ENCODE data around the gene GLIS1. TPM values are rescaled to one million over a fixed set of nuclear protein-coding genes. Genes with fewer than 3 reads are reported as not detected.

GLIS1 gene
- total RNA-seq, 2 donors from 2014 or later: 0.16 TPM; not detected in 1

DNA sequence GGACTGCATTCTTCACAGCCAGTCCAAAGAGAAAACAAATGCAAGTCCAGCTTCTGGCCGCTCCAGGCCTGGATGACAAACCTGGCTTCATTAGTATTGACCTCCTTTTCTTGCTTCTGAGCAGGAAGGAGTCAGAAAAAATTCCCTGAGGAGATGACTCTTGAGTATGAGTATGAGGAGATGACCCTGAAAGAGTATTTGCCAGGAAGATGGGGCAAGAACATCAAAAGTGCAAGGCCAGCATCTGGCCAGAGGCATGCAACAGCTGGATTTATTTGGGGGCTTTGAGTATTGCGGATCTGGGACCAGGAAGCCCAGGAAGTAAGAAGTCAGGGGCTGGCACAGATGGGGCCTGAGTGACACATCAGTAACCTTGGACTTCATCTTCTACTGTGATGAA, 113.9 kb downstream of the GLIS1 start:
- intact Hi-C loops (cut with DNase I): no loop called here
- no peaks in the 10 kb centered on the region for H3K9me3 ChIP-seq
- TF ChIP-seq, protein P1, sequence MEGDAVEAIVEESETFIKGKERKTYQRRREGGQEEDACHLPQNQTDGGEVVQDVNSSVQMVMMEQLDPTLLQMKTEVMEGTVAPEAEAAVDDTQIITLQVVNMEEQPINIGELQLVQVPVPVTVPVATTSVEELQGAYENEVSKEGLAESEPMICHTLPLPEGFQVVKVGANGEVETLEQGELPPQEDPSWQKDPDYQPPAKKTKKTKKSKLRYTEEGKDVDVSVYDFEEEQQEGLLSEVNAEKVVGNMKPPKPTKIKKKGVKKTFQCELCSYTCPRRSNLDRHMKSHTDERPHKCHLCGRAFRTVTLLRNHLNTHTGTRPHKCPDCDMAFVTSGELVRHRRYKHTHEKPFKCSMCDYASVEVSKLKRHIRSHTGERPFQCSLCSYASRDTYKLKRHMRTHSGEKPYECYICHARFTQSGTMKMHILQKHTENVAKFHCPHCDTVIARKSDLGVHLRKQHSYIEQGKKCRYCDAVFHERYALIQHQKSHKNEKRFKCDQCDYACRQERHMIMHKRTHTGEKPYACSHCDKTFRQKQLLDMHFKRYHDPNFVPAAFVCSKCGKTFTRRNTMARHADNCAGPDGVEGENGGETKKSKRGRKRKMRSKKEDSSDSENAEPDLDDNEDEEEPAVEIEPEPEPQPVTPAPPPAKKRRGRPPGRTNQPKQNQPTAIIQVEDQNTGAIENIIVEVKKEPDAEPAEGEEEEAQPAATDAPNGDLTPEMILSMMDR (IDR thresholded peaks at IDR 0.05): no peak
- no peaks in the 10 kb centered on the region for H3K27me3 ChIP-seq
- no peaks in the 10 kb centered on the region for H3K36me3 ChIP-seq
- DNase-seq: no peak
- H3K4me1 ChIP-seq: no peaks in the 10 kb centered on the region
- no peak overlapping the region for H3K27ac ChIP-seq
- H3K4me3 ChIP-seq: no peak overlapping the region
- H3K9ac ChIP-seq (ENCODE audit: low read depth in 2 of 2, low read length in 2 of 2): no peak overlapping the region

DNA sequence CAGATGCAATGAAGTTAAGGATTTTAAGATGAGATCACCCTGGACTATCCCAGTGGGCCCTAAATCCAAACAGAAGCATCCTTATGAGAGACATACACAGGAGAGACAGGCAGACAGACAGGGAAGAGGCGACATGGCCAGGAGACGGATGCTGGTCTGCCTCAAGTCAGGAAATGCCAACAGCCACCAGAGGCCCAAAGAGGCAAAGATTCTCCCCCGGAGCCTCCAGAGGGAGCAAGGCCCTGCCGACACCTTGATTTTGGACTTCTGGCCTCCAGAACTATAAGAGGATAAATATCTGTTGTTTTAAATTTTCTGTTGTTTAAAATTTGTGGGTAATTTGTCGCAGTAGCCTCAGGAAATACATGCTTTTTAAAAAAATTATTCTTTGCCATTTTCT, 116.4 kb downstream of the GLIS1 start:
- no peak for DNase-seq
- H3K4me3 ChIP-seq: no peak overlapping the region
- H3K27me3 ChIP-seq: no peaks in the 10 kb centered on the region
- TF ChIP-seq, protein P1 (IDR thresholded peaks at IDR 0.05): no peak
- intact Hi-C loops (cut with DNase I): no loop called here
- H3K27ac ChIP-seq: no peak overlapping the region
- H3K9me3 ChIP-seq: no peaks in the 10 kb centered on the region
- no peak overlapping the region for H3K9ac ChIP-seq (ENCODE audit: low read depth in 2 of 2, low read length in 2 of 2)
- H3K36me3 ChIP-seq: no peaks in the 10 kb centered on the region
- no peaks in the 10 kb centered on the region for H3K4me1 ChIP-seq

DNA sequence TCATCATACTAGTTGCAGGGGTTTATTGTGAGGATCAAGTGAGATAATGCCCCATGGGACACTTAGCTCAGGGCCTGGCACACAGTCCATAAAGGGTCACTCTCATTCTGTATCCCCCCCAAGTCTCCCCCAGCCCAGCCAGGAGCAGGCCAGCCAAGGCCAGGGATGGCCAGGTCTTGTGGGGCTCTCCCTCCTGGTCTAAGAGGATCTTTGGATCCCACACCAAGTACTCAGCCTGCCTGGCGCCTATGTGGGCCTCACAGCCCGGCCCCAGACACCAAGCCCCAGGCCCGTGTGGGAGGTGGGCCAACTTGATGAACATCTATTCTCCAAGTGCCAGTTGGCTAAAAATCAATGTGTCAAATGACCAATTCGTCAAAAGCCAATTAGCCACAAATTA, 117.8 kb downstream of the GLIS1 start:
- intact Hi-C loops (cut with DNase I): no loop called here

DNA sequence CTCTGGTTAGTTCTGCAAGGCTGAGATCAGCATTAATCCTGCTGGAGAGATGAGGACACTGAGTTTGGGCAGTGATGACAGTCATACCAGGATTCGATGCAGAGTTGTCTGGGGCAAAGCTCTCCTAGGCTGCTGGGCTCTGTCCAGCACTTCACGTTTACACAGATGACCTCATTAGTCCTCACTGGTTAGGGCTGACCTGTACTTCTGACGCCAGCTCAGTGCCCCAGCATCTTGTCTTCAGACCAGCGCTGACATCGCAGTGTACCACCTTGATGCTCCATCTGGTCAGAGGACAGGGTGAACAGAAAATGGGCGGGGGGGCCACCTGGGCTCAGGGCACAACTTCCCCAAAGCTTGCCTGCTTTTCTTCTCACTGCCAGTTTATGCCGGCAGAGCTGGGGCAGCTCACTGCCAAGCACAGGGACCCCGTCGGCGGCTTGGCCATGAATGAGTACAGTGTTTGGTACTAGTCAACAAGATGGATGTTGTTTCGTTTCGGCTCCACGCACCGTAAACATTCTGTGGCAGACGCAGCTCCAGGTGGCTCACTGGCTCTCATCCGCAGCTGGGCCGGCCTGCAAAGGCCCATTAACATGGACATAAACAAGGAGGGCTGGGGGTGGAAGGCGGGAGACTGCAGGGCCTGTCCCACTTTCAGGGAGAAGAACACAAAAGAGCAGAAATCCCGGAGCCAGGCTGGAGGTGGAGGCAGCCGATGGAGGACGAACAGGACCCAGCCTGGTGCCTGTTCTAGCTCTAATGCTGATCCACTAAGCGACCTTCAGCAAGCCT, 118.7 kb downstream of the GLIS1 start:
- Histone ChIP-seq H3K4me3 (no peak overlapping the region), H3K4me1 (no peaks in the 10 kb centered on the region), H3K9me3 (no peaks in the 10 kb centered on the region), H3K9ac (ENCODE audit: low read depth in 2 of 2, low read length in 2 of 2) (no peak overlapping the region), H3K27ac (no peak overlapping the region), H3K27me3 (no peaks in the 10 kb centered on the region), H3K36me3 (no peaks in the 10 kb centered on the region)
- intact Hi-C loops (cut with DNase I): no loop called here
- TF ChIP-seq, protein P1 (IDR thresholded peaks at IDR 0.05): no peak
- no peak for DNase-seq

More for the DNA sequence above, 117.8 kb downstream of the GLIS1 start:
- Histone ChIP-seq H3K4me1 (no peaks in the 10 kb centered on the region), H3K27me3 (no peaks in the 10 kb centered on the region), H3K27ac (no peak overlapping the region), H3K4me3 (no peak overlapping the region), H3K9ac (ENCODE audit: low read depth in 2 of 2, low read length in 2 of 2) (no peak overlapping the region), H3K36me3 (no peaks in the 10 kb centered on the region), H3K9me3 (no peaks in the 10 kb centered on the region)
- DNase-seq: no peak
- TF ChIP-seq, protein P1 (IDR thresholded peaks at IDR 0.05): no peak

DNA sequence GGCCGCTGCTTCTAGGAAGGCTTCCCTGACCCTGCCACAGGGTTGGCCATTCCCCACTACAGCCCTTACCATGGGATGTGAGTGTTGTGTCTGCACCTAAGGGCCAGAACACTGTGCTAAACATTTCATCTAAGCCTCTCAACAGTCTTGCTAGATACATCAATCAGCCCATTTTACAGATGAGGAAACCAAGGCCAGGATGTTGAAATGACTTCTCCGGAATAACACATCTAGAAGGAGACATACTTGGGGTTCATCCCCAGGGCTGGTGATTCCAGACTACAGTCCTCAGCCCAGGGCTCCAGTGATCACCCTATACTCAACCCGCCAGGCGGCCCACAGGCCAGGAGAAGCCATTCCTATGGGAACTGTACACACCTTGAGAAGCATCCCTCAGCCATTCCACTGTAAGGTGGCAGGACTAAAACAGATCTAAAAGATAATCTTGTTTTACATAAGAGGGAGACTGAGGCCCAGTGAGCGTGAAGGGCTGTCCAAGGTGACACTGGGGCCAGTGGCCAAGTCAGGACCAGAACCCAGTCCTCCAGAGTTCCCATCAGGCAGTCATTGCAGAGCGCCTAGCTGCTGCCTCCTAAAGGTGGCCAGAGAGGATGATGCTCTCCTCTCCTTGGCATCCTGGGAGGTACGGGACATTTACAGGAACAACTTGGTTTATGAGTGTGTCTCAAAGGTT, 119.5 kb downstream of the GLIS1 start:
- Histone ChIP-seq H3K9me3 (no peaks in the 10 kb centered on the region), H3K27ac (no peak overlapping the region), H3K27me3 (no peaks in the 10 kb centered on the region), H3K9ac (ENCODE audit: low read depth in 2 of 2, low read length in 2 of 2) (no peak overlapping the region), H3K4me3 (no peak overlapping the region), H3K4me1 (no peaks in the 10 kb centered on the region), H3K36me3 (no peaks in the 10 kb centered on the region)
- TF ChIP-seq, protein P1 (IDR thresholded peaks at IDR 0.05): no peak
- intact Hi-C loops (cut with DNase I): no loop called here
- no peak for DNase-seq
